GM12878 (cell line): Measurements from ENCODE around the gene DMRT2. TPM values are rescaled to one million over a fixed set of nuclear protein-coding genes. Genes with fewer than 3 reads are reported as not detected.

Source experiments
- DPF2 ChIP-seq: fragments of 450-650 bp; IDR thresholded peaks from 2 replicates; pipeline ENCODE4 v1.6.1; 2017; ENCODE audit warnings: mild to moderate bottlenecking
- MEF2A ChIP-seq: IDR thresholded peaks from 2 replicates; pipeline ENCODE4 v1.6.1; 2011; ENCODE audit warnings: low read depth, mild to moderate bottlenecking, low read length, moderate library complexity; ENCODE audit not compliant: insufficient read depth
- NBN ChIP-seq: fragments of 450-650 bp; IDR thresholded peaks from 2 replicates; pipeline ENCODE4 v1.6.1; 2016
- RELA ChIP-seq: fragments of 450-650 bp; IDR thresholded peaks from 2 replicates; pipeline ENCODE4 v1.8.0; 2014; ENCODE audit warnings: borderline replicate concordance; ENCODE audit not compliant: partially characterized antibody
- polyA plus RNA-seq, 11 experiments: library from polyadenylated mRNA; depleted of rRNA in 4 of 11; unstranded in 6 of 11; stranded (reverse) in 5 of 11; fragments of >200 nt; fragmentation: Nextera tagmentation in 4 of 11; fragmentation: Illumina TruSeq in 1 of 11; extraction: Ambion mirVana in 4 of 11; extraction: Trizol in 1 of 11; gene quantifications; 1 replicate in 1 of 11; 2 replicates in 10 of 11; pipeline versions ENCODE4 v1.2.1 to v1.2.3, GENCODE V29; 2011 to 2016; ENCODE audit warnings: inconsistent platforms in 2 of 11, missing spikeins in 2 of 11, low read depth in 1 of 11
- total RNA-seq, 4 experiments: library from RNA; depleted of rRNA in 3 of 4; stranded (reverse); fragments of >200 nt in 3 of 4; fragmentation: Illumina TruSeq in 1 of 4; extraction: Trizol in 1 of 4; gene quantifications; 2 replicates each; pipeline versions ENCODE4 v1.2.1 to v1.2.3, GENCODE V29; 2013 to 2021
- TF ChIP-seq, protein P1 (sequence below): fragments of 450-650 bp; IDR thresholded peaks from 2 replicates; pipeline ENCODE4 v1.6.1; 2017; ENCODE audit warnings: mild to moderate bottlenecking, low read depth, inconsistent platforms; ENCODE audit not compliant: poor library complexity, severe bottlenecking
- TF ChIP-seq, protein P2 (sequence below): IDR thresholded peaks from 2 replicates; pipeline ENCODE4 v1.6.1; 2011; ENCODE audit warnings: low read depth, mild to moderate bottlenecking, low read length, moderate library complexity, borderline replicate concordance; ENCODE audit errors: extremely low read depth
- TF ChIP-seq, protein P3 (sequence below): fragments of 450-650 bp; IDR thresholded peaks from 2 replicates; pipeline ENCODE4 v1.6.1; 2017; ENCODE audit warnings: low read depth, mild to moderate bottlenecking, moderate library complexity

Gene DMRT2
- total and polyA plus RNA-seq, 10 of the 15 experiments (the other 5 are each of a cell fraction or from before 2014, with no cell fraction given), result 0.08 to 50.2 (median 0.69) TPM

DNA sequence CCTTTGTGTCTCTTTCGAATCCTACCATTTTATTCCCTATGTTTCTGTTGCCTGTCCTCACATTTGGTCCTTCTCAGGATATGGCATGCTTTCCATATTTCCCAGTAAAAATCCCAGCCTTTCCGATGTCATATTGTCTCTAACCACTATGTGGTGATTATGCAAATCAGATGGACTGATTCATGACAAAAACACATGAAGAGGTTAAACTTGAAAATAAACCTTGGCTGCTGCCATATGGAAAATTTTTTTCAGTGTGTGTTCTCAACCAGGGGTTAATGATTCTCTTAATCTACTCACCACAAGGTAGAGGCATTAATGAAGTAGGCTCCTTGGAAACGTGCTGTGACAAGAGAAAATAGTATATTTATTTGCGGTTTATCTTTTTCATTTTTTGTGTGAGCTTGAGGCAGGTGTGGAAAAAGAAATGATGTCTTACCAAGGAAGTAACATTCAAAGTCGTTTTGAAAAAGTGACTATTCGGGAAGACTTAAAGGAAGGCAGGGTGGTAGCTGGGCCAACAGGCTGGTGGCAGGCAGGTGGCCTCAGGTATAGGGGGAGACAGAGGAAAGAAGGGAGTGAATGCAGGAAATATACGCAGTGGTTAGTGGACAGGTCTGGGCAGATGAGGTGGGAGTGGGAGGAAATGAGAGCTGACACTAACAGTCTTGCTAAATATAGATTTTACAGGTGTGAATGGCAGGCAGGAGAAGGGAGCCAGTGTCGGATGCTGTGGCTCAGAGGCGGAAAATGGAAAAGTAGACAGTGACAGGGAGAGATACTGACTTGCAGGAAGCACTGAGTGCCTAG is 46.2 kb downstream of the DMRT2 start (continued):
- TF ChIP-seq, protein P1, sequence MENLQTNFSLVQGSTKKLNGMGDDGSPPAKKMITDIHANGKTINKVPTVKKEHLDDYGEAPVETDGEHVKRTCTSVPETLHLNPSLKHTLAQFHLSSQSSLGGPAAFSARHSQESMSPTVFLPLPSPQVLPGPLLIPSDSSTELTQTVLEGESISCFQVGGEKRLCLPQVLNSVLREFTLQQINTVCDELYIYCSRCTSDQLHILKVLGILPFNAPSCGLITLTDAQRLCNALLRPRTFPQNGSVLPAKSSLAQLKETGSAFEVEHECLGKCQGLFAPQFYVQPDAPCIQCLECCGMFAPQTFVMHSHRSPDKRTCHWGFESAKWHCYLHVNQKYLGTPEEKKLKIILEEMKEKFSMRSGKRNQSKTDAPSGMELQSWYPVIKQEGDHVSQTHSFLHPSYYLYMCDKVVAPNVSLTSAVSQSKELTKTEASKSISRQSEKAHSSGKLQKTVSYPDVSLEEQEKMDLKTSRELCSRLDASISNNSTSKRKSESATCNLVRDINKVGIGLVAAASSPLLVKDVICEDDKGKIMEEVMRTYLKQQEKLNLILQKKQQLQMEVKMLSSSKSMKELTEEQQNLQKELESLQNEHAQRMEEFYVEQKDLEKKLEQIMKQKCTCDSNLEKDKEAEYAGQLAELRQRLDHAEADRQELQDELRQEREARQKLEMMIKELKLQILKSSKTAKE, result no peak
- TF ChIP-seq RELA (no peak), DPF2 (0 out of 2 replicates have a peak, but pooled peaks have one; percentile 20), MEF2A (no peak), NBN (no peak)
- TF ChIP-seq, protein P2, sequence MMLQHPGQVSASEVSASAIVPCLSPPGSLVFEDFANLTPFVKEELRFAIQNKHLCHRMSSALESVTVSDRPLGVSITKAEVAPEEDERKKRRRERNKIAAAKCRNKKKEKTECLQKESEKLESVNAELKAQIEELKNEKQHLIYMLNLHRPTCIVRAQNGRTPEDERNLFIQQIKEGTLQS, result no peak
- TF ChIP-seq, protein P3, sequence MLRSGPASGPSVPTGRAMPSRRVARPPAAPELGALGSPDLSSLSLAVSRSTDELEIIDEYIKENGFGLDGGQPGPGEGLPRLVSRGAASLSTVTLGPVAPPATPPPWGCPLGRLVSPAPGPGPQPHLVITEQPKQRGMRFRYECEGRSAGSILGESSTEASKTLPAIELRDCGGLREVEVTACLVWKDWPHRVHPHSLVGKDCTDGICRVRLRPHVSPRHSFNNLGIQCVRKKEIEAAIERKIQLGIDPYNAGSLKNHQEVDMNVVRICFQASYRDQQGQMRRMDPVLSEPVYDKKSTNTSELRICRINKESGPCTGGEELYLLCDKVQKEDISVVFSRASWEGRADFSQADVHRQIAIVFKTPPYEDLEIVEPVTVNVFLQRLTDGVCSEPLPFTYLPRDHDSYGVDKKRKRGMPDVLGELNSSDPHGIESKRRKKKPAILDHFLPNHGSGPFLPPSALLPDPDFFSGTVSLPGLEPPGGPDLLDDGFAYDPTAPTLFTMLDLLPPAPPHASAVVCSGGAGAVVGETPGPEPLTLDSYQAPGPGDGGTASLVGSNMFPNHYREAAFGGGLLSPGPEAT, result peak; percentile 40; the same call in 1 of the 2 replicates
